Daoy (cell line): Measurements from ENCODE around the gene PLA2G3. TPM values are rescaled to one million over a fixed set of nuclear protein-coding genes. Genes with fewer than 3 reads are reported as not detected.
A peak's percentile ranks its signal among the peaks of the same experiment; 100 is the strongest.

Experiments used
- DNase-seq: peaks from one replicate; pipeline ENCODE4 v3.0.0-alpha.2; 2015; ENCODE audit warnings: low read depth
- total RNA-seq: library from RNA; depleted of rRNA; stranded (reverse); fragments of >200 nt; shearing (Covaris generic); gene quantifications from 2 replicates; pipeline ENCODE4 v1.2.3, GENCODE V29; 2014; rRNA removed

PLA2G3 gene
- total RNA-seq, 1 experiment from 2014 or later, result 0.51 TPM

DNA sequence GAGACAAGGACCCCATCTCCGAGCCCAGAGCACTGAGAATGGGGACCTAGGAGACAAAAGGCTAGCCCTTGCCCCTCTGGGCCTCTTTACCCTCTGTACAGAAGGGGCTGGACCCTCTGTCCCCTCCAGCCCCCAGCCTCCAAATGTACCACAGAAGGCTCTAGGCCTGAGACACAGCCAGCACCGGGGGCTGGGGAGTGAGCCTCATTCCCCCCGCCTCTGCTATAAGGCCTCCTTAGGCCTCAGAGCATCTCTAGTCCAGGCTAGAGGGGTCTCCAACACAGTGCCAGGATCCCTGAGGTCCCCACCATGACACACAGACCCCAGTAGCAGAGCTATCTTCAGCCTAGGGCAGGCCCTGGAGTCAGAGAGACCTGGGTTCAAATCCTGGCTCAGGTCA is 54.4 kb downstream of the PLA2G3 start:
- DNase-seq, result no peak

DNA sequence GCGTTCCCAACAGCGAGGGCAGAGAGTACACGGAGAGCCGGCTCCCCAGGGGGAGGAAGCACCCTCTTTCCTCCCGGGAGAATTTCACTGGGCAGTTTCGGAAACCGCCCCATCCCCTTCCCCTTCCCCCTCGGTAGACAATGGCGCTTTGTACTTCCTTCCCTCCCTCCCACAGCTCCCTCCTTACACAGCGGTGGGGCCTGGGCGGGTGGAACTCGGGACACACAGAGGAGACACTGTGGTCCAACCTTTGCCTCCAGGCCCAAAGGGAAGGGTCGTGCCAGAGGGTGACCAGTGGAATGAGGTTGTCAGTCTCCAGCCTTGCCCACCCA is 54.8 kb downstream of the PLA2G3 start:
- DNase-seq, result no peak

DNA sequence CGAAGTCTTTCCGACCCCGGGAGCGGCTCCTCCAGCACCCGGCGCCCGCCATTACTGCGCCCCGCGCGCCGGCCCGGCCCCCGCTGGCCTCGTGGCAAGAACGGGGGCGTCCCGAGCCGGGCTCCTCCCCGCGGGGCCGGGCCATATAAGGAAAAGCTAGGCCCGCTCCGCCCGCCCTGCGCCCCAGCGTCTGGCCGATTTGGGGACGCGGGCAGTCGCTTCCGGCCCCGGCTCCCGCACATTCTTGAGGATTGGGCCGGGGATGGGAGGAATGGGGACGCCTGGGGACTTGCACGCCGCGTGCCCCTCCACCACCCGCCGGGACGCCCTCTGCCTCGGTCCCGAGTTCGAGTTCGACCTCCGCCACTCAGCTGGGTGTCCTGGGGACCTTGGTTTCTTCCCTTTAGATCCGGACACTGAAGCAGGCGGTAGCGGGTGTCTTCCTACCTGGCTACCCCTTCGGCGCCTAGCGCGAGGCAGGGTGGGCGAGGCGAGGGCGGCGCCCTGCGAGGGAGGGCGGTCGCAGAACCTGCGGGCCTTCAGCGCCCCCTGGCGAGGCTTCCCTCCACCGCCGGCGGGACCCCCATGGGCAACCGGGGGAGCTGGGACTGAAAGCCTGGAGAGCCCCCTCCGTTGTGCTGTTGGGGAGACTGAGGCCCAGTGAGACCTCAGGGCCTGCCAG is 55.4 kb downstream of the PLA2G3 start:
- peak; percentile 71 for DNase-seq

Other genes starting within 250 kb of the PLA2G3 start
- gene MORC2, start 171.7 kb downstream of the PLA2G3 start, total RNA-seq, result 12.6 and 13.4 TPM in 2 replicates
- gene TUG1, start 171.2 kb downstream of the PLA2G3 start, total RNA-seq, result 35.0 and 37.0 TPM in 2 replicates
- gene SMTN, start 59.2 kb downstream of the PLA2G3 start, total RNA-seq, result 163 and 173 TPM in 2 replicates
- 2.6 and 8.1 TPM in 2 replicates for gene SELENOM, start 32.9 kb downstream of the PLA2G3 start, total RNA-seq
- gene INPP5J, start 17.5 kb downstream of the PLA2G3 start, total RNA-seq, result 0.80 and 1.3 TPM in 2 replicates
- gene RNF185, start 19.7 kb upstream of the PLA2G3 start, total RNA-seq, result 17.1 and 19.1 TPM in 2 replicates
- 20.7 and 25.1 TPM in 2 replicates for gene LIMK2, start 71.8 kb upstream of the PLA2G3 start, total RNA-seq
- gene PIK3IP1, start 152.0 kb upstream of the PLA2G3 start, total RNA-seq, result 0.09 and 0.69 TPM in 2 replicates
- 18.8 and 19.5 TPM in 2 replicates for gene PATZ1, start 205.8 kb upstream of the PLA2G3 start, total RNA-seq